22Rv1 (cell line): Measurements from ENCODE around the gene TECPR2.

Experiments
- CTCF ChIP-seq: fragments of 450-650 bp; IDR thresholded peaks from 2 replicates; pipeline ENCODE4 v1.5.1; 2017; ENCODE audit warnings: mild to moderate bottlenecking
- ZFX ChIP-seq: fragments of 450-650 bp; IDR thresholded peaks from 2 replicates; pipeline ENCODE4 v1.6.1; 2017; ENCODE audit warnings: antibody characterized with exemption, borderline replicate concordance

- TF ChIP-seq CTCF (no peak), ZFX (no peak)
Observed at GRCh38 chr14:102315121-102315520, 47.6 kb upstream of the TECPR2 start.
